ENCODE results near the gene FBF1.

FBF1 gene

GRCh38 chr17:75878174-75878998, 62.5 kb downstream of the FBF1 start, which contains the start of gene TRIM47:
Gene TRIM47 (minus strand): TSS chr17:75878581. CDS start chr17:75878548, 33 bp downstream.
- peak; percentile 57 for TF ChIP-seq CTCF (conservative IDR thresholded peaks at IDR 0.05)
- H3K27ac ChIP-seq = peak within 1 kb of the TSS; percentile 75

DNA sequence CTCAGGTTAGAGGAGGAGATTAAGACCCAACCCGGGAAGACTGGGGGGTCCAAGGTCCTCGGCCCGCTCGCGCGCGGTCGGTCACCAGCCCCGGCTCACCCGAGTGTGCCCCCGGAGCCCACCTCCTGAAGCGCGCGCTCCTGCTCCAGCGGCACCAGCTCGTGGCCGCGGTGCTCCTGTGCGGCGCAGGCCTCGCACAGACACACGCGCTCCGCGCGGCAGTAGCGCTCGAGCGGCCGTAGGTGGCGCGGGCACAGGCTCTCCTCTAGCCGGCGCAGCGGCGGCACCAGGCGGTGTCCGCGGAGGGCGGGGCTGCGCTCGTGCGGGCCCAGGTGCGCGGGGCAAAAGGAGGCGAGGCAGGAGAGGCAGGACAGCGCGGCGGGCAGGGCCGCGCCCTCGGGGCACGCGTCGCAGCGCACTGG, 63.1 kb downstream of the FBF1 start:
- peak overlapping the region; percentile 75 for H3K27ac ChIP-seq
- TF ChIP-seq CTCF (conservative IDR thresholded peaks at IDR 0.05) = peak; percentile 78

GRCh38 chr17:75876938-75877751, 63.7 kb downstream of the FBF1 start:
- H3K27ac ChIP-seq = peak overlapping the region; percentile 75
- TF ChIP-seq CTCF (conservative IDR thresholded peaks at IDR 0.05) = no peak

DNA sequence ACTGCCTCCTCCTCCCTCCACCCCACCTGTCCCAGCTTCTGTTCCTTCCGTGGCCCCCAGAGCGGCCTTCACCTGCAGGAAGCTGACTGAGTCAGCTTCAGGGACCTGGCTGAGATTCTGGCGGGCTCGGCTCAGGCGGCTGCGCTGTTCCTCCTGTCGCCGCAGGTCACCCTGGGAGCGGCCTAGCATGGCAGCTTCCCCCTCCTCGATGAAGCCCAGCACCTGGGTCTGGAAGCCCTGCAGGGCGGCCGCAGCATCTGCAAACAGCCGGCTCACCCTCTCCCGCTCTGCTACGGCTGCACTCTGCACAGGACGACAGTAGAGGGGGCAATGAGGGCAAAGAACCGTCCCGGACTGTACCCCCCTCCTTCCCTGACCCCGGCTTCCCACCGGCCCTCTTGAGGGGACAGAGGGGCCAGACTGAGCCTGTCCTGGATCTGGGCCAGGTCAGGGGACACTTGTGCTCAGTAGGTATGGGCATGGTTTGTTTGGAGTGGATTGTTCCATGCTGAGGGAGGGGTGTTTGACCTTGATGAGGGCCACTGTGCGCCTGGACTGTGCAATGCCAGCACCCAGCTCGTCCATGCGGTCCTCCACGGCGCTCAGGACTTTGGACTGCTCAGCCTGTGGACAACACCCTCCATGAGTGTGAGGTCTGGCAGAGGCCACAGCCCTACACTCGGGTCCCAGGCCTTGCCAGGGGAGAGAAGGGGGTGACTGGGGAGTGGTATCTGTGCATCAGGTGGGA, 64.5 kb downstream of the FBF1 start:
- TF ChIP-seq CTCF (conservative IDR thresholded peaks at IDR 0.05) = no peak
- H3K27ac ChIP-seq = peak overlapping the region; percentile 75

- TF ChIP-seq CTCF (conservative IDR thresholded peaks at IDR 0.05) = no peak
- H3K27ac ChIP-seq = peak overlapping the region; percentile 75
Observed at GRCh38 chr17:75875940-75876189, 65.0 kb downstream of the FBF1 start.

DNA sequence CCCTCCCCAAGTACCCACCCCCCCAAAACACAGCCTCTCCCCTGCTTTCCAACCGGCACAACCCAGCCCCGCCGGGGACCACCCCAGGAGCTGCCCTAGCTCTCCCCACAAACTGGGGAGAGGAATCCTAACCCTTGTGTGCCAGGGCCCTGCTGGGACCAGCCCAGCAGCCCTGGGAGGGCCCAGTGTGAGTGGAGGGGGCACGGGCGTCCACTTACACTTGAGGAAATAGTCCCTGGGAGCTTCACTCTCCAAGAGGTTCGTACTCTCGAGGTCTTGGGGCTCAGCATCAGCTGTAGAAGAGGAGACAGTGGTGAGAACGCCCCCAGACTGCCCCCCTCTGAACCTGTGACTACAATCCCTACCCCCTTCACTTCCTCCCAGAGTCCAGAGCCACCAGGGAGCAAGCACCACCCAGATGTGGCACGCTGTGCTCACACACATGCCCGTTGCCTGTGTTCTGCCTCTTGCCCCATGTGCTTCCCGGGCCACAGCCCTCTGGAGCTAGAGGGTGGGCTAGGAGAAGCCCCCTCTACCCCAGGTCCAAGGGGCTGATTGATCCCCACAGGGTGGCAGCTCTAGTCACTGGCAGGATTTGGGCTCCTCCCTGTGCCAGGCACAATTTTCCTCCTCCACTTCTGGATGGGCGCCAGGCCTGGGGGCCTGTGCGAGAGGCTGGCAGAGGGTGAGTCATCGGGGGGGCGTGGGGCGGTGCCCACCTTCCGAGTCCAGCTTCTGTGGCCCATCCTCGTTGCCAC, 65.5 kb downstream of the FBF1 start:
- peak overlapping the region; percentile 75 for H3K27ac ChIP-seq
- TF ChIP-seq CTCF (conservative IDR thresholded peaks at IDR 0.05) = no peak

Data from VCaP (cell line).